ENCODE measurements around the gene ACTR3.

GRCh38 chr2:113937501-113937900 is 47.6 kb downstream of the ACTR3 start:
- no peak for TF ChIP-seq CTCF (IDR thresholded peaks at IDR 0.05)
- TF ChIP-seq POLR2A (IDR thresholded peaks at IDR 0.05), result no peak
